SH-SY5Y (cell line): ENCODE results near the gene ADGRA1.

Experiments used
- GATA2 ChIP-seq: IDR thresholded peaks from 2 replicates; pipeline ENCODE4 v1.6.1; 2011; ENCODE audit warnings: mild to moderate bottlenecking, low read depth, low read length
- GATA3 ChIP-seq: IDR thresholded peaks from 2 replicates; pipeline ENCODE4 v1.6.1; 2011; ENCODE audit warnings: low read depth, mild to moderate bottlenecking, low read length, moderate library complexity

DNA sequence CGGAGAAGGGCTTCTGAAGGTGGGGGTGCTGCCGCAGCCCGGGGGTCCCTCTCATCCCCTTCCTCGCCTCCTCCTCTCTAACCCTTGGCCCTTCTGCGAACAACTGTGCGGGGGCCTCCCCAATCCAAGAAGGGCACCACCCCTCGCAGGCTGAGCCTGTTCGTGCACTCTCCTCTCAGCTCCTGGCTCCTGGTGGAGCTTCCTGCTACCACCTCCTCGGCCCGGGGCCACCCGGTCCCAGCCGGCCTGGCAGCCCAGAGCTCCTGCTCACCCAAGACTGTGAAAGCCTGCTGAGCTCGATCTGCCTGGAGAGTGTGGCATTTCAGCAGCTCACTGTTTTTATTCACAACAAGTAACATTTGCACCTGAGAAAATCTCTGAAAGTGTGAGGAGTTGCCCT, 2.4 kb downstream of the ADGRA1 start:
- TF ChIP-seq GATA3 (no peak), GATA2 (no peak)
